BE2C (cell line): ENCODE data around the gene LRRC1.

Experiments used
- DNase-seq: peaks from one replicate; pipeline ENCODE4 v3.0.0-alpha.2; 2020
- H3K27me3 ChIP-seq: fragments of 250-450 bp; sonication (Bioruptor Pico); 2 replicates; pipeline ENCODE4 v1.5.1; 2020; ENCODE audit warnings: mild to moderate bottlenecking
- H3K36me3 ChIP-seq: fragments of 250-450 bp; sonication (Bioruptor Pico); 2 replicates; pipeline ENCODE4 v1.5.1; 2020; ENCODE audit warnings: mild to moderate bottlenecking
- H3K4me1 ChIP-seq: fragments of 250-450 bp; sonication (Bioruptor Pico); 2 replicates; pipeline ENCODE4 v1.5.1; 2020
- H3K4me3 ChIP-seq: 2 replicates; pipeline ENCODE4 v1.5.1; 2011; ENCODE audit warnings: low read depth, low read length
- H3K9me3 ChIP-seq: fragments of 250-450 bp; sonication (Bioruptor Pico); 2 replicates; pipeline ENCODE4 v1.5.1; 2020
- TF ChIP-seq, protein P1 (sequence below): IDR thresholded peaks from 2 replicates; pipeline ENCODE4 v1.5.1; 2012; ENCODE audit warnings: mild to moderate bottlenecking, low read depth, low read length

LRRC1 gene

DNA sequence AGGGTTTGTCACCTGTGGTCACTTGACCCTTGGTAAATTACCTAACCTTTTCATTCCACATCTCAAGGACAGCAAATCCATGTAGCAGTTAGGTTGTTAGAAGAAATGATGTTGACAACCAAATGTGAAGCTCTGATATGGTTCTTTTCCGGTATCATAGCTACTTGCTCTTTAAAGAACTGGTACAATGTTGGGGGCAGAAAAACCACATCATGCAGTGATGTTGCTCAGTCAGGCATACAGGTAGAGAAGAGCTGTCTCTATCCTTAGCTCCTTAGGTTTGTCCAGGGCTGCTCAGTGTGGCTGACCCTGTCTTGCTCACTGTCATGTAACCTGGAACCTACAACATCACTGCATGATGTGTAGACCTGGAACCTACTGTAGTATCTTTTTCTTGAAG lies 135.5 kb downstream of the LRRC1 start:
- TF ChIP-seq, protein P1, sequence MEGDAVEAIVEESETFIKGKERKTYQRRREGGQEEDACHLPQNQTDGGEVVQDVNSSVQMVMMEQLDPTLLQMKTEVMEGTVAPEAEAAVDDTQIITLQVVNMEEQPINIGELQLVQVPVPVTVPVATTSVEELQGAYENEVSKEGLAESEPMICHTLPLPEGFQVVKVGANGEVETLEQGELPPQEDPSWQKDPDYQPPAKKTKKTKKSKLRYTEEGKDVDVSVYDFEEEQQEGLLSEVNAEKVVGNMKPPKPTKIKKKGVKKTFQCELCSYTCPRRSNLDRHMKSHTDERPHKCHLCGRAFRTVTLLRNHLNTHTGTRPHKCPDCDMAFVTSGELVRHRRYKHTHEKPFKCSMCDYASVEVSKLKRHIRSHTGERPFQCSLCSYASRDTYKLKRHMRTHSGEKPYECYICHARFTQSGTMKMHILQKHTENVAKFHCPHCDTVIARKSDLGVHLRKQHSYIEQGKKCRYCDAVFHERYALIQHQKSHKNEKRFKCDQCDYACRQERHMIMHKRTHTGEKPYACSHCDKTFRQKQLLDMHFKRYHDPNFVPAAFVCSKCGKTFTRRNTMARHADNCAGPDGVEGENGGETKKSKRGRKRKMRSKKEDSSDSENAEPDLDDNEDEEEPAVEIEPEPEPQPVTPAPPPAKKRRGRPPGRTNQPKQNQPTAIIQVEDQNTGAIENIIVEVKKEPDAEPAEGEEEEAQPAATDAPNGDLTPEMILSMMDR = no peak
- Histone ChIP-seq H3K4me1 (no peaks in the 10 kb centered on the region), H3K27me3 (no peaks in the 10 kb centered on the region)

DNA sequence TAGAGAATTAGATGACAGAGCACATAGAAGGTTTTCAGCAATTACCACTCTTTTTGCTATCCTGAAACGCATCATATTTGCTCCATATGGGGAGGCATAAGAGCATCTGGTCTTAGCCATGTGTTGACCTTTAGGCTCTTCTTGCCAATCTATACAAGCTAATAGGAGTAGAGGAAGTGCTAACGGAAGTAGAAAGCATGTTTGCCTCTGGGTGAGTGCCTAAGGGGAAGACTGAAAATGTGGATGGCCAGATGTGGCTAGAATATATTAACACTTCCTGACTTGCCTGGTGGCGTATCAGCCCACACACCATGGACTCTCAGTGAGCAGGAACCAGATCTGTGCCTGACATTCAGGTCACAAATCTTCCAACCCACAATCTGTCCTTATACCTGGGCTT lies 136.3 kb downstream of the LRRC1 start:
- TF ChIP-seq, protein P1 = no peak
- no peaks in the 10 kb centered on the region for H3K9me3 ChIP-seq
- no peaks in the 10 kb centered on the region for H3K36me3 ChIP-seq
- H3K27me3 ChIP-seq = no peaks in the 10 kb centered on the region
- no peaks in the 10 kb centered on the region for H3K4me1 ChIP-seq
- H3K4me3 ChIP-seq = no peak overlapping the region
- no peak for DNase-seq

More for the DNA sequence above, 135.5 kb downstream of the LRRC1 start:
- Histone ChIP-seq H3K9me3 (no peaks in the 10 kb centered on the region), H3K4me3 (no peak overlapping the region), H3K36me3 (no peaks in the 10 kb centered on the region)
- DNase-seq = no peak

DNA sequence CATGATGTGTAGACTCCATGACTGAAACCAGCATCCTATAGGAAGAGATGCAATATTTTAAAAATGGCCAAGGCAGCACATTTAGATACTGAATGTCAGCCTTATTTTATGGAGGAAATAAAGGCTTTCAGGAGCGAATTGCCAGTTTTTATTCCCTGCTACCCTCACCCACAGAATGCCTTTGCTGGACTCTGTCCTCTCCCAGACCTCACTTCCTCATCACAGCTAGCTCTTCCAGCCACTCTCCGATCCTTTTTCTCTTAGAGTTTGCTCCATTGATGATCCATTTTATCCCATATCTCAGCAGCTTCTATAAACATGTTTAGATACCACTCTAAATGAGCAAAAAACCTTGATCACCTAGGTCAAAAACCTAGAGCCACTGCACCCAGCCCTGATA lies 137.7 kb downstream of the LRRC1 start:
- TF ChIP-seq, protein P1 = no peak
- DNase-seq = no peak
- Histone ChIP-seq H3K4me1 (no peaks in the 10 kb centered on the region), H3K27me3 (no peaks in the 10 kb centered on the region), H3K4me3 (no peak overlapping the region), H3K9me3 (no peaks in the 10 kb centered on the region), H3K36me3 (no peaks in the 10 kb centered on the region)

DNA sequence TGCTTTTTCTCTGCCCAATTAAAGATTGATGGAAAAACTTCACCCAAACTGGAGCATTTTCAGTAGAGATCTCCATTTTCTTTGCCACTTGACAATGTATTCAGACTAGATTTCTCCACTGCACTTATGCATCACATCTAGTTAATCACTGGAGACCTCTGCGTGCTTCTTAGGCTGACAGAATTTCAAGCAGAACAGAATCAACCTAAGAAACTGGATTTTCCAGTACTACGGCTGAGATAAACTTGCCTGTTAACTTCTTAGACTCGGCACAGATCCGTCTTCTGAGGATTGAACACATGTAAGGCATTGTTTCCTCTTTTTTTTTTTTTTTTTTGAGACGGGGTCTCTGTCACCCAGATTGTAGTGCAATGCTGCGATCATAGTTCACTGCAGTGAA lies 139.2 kb downstream of the LRRC1 start:
- H3K36me3 ChIP-seq = no peaks in the 10 kb centered on the region
- H3K27me3 ChIP-seq = no peaks in the 10 kb centered on the region
- no peaks in the 10 kb centered on the region for H3K4me1 ChIP-seq
- no peak for DNase-seq
- H3K4me3 ChIP-seq = no peak overlapping the region
- TF ChIP-seq, protein P1 = no peak
- H3K9me3 ChIP-seq = no peaks in the 10 kb centered on the region

DNA sequence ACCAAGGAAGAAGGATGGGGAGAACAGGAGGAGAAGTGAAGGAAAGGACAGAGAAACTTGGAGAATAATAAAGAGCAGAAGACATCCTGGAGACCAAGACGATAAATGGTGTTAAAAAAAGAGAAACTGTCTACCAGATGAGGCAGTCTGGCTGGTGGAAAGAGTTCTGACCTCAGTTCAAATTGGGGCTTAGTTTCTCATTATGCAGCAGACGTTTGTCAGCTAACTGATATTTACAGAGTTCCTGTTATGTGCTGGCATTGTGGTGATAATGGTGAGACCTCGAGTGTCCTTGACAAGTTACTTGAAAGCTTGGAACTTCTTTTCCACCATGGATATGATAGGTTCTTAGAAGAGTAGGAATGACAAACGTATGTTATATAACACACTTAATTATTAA lies 142.7 kb downstream of the LRRC1 start:
- H3K27me3 ChIP-seq = no peaks in the 10 kb centered on the region
- no peaks in the 10 kb centered on the region for H3K36me3 ChIP-seq
- TF ChIP-seq, protein P1 = no peak
- H3K4me1 ChIP-seq = no peaks in the 10 kb centered on the region
- H3K4me3 ChIP-seq = no peak overlapping the region
- DNase-seq = no peak
- no peaks in the 10 kb centered on the region for H3K9me3 ChIP-seq

DNA sequence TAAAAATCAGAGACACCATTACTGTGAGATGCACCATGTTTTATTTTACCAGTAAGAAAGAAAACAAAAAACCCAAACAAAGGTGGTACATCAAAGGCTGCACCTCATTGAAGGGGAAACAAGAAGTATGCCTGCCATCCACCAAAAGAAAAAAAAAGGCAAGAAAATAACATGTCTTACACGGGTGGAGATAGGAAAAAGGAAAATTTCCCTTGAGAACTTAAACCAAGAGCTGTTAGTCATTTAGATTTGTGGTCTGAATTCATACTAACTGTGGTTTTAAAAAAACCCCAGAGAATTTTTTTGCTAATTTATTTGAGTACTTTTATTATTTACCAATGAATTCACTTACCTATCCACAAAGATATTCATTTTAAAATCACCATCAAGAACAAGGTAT lies 144.0 kb downstream of the LRRC1 start:
- no peak overlapping the region for H3K4me3 ChIP-seq
- TF ChIP-seq, protein P1 = no peak
- no peaks in the 10 kb centered on the region for H3K27me3 ChIP-seq
- no peaks in the 10 kb centered on the region for H3K4me1 ChIP-seq
- no peak for DNase-seq
- H3K9me3 ChIP-seq = no peaks in the 10 kb centered on the region
- H3K36me3 ChIP-seq = no peaks in the 10 kb centered on the region
